Caki2 (cell line): ENCODE results near the gene KIAA0513. TPM values are rescaled to one million over a fixed set of nuclear protein-coding genes. Genes with fewer than 3 reads are reported as not detected.
"Not testable (repeated sequence)": the region's sequence is repeated elsewhere in the genome, so short reads cannot be mapped to it uniquely, and the experiment has no call there.

ENCODE experiments used
- DNase-seq: peaks from one replicate; pipeline ENCODE4 v3.0.0-alpha.2; 2015; ENCODE audit warnings: low read depth
- in situ Hi-C: cut with HindIII; loops from 2 replicates; pipeline ENCODE4 v1.10.0; 2016; ENCODE audit warnings: low sequenced_read_pairs, low pct_unique_long_range_greater_than_20kb, mixed read lengths
- total RNA-seq: library from RNA; depleted of rRNA; stranded (reverse); fragments of >200 nt; shearing (Covaris generic); gene quantifications from 2 replicates; pipeline ENCODE4 v1.2.3, GENCODE V29; 2014; ENCODE audit warnings: low replicate concordance

Gene KIAA0513
- total RNA-seq, 1 experiment from 2014 or later = 1.7 TPM

DNA sequence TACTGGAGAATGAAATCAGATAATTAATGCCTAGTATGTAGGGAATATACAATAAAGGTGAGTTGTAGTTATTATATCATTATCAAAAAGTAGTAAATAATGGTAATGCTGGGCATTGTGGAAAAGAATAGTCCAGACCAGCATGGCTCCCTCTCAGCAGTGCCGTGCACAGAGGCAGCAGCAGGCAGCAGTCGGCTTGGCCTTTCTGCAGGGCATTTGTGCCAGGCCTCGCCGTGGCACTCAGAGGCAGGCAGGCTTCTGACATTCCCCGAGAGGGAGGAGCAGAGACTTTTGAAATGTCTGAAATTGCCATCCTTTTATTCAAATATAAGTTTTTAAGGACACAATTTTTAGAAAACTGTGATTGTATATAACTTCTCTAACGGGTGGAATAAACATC lies 15.0 kb downstream of the KIAA0513 start:
- in situ Hi-C loops = no loop called here
- no peak for DNase-seq

- no peak for DNase-seq
- in situ Hi-C loops = no loop called here
Observed at GRCh38 chr16:85045077-85045476, 17.5 kb downstream of the KIAA0513 start.

- DNase-seq = no peak
- in situ Hi-C loops = no loop called here
Observed at GRCh38 chr16:85045641-85046471, 18.3 kb downstream of the KIAA0513 start.

DNA sequence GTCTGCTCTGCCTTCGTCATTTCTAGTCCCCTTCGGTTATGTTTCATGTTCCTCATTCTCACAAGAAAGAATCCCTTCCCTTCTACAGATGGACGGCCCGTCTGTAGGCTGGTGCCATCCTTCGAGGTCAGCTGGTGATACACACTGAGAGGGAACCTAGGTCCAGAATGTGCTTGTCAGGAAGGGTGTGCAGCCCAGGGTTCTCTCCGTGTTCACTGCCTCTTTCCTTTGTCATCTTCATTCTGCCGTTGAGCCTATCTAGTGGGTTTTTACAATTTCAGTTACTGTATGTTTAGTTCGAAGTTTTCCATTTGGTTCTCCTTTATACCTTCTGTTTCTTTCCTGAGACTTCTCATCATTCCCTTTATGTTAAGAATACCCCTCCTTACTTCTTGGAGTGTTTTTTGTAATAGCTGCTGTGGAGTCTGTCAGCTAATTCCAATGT lies 18.9 kb downstream of the KIAA0513 start:
- in situ Hi-C loops = no loop called here
- no peak for DNase-seq

- no peak for DNase-seq
Observed at GRCh38 chr16:85046931-85047866, 19.6 kb downstream of the KIAA0513 start.

DNA sequence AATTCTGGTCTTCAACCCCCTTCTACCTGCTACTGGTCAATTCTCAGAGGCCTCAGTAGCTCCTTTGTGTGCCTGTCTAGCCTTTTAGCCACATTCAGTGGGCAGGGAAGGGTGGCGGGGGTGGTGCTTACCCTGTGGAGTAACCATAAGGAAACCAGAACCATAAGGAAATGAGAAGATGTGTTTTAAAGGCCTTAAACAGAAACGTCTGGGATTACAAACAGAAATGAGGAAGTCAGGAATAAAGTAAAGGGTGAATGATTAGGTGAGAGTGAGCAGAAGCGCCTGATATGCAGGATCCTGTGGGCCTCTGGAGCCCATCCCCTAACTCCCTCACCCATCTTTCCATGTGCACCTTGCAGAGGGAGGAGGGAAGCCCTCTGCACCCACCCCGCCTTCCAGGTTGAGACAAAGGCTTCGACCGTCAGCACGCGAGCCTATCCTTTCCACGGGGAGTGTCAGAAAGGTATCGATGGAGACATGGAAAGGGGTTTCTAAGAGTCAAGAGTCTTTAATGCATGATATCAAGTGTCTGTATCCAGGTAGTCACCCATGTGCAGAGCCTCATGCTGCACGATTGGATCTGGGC lies 20.4 kb downstream of the KIAA0513 start:
- in situ Hi-C loops = no loop called here
- no peak for DNase-seq

More at GRCh38 chr16:85046931-85047866, 19.6 kb downstream of the KIAA0513 start:
- in situ Hi-C loops = no loop called here

DNA sequence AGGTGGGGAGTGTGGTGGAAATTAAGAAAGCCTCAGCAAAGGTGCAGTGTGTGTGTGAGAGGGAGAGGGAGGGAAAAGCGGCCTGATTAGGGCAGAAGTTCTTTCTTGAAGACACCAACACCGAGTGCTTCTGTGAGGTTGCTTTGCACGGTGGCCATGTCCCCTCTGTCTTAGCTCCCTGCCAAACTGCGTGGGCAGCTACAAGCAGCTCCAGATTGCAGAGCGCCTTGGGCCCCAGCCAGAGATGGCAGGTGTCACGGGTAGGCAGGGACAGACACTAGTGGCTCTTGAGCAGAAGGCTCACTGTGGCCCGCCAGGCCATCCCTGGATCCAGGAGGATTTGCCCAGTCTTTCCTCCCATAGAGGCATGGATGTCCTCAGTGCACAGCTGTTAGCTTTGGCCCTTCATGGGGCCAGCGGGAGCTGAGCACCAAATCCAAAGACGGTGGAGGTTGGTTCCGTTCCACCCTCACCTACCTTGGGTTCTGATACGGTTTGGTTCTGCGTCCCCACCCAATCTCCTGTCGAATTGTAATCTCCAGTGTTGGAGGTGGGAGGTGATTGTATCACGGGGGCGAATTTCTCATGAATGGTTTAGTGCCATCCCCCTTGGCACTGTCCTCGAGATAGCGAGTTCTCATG lies 21.4 kb downstream of the KIAA0513 start:
- no peak for DNase-seq
- in situ Hi-C loops = no loop called here

DNA sequence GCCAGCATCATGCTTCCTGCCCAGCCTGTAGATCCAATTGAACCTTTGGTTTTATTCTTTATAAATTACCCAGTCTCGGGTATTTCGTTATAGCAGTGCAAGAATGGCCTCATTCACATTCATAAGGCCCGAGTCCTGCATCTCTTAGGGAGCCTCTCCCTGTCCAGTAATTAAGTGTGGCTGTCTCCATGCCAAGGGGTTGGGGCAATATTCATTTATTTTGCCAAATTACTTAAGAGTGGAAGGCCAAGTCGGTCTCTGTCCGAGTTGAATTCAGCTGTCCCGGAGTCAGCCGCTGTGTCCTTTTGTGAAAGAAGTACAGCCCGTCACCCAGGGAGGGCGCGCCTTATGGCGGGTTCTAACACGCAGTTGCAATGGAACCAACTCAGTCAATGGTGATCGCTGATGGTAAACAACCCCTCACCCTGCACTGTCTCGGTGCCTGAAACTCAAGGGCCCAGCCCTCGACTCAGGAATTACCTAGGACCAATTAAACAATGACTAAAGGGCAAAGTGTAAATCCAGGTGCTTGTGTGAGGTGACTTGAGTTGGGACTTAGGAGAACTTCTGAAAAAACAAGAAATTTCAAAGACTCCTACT lies 22.2 kb downstream of the KIAA0513 start:
- in situ Hi-C loops = no loop called here
- no peak for DNase-seq

GRCh38 chr16:85051067-85051581 lies 23.5 kb downstream of the KIAA0513 start:
- no peak for DNase-seq
- in situ Hi-C loops = no loop called here

DNA sequence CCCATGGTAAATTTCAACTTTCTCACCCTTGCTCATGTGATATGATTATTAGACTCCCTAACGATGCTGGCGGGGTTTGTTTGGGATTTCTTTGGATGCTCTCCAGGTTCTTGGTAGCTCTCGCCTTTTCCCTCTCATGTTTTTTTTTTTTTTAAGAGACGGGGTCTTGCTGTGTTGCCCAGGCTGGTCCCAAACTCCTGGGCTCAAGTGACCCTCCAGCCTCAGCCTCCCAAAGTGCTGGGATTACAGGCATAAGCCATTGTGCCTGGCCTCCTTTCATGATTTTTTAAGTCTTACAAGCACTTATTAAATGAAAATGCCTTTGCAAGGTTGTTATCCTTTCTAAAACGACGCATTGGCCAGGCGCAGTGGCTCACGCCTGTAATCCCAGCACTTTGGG lies 24.1 kb downstream of the KIAA0513 start:
- no peak for DNase-seq
- in situ Hi-C loops = no loop called here

DNA sequence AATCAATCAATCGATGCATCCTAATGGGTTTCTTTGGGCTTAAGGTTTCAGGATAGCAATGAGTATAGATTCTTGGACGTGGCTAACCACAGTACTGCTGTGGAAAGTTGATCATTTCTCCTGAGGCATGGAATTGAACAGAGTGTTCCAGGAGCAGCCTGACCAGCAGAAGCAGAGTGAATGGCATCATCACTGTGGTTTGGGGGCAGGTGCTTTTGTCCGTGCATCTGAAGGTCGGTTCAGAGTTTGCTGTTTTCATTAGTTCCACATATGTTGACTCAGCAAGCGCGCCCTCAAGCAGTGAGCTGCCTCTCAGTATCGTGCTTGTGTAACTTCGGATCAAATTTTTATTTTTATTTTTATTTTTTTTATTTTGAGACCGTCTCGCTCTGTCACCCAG lies 24.9 kb downstream of the KIAA0513 start:
- in situ Hi-C loops = no loop called here
- DNase-seq = no peak

GRCh38 chr16:85054321-85054720 lies 26.7 kb downstream of the KIAA0513 start:
- in situ Hi-C loops, DNase-seq: not testable (repeated sequence)

DNA sequence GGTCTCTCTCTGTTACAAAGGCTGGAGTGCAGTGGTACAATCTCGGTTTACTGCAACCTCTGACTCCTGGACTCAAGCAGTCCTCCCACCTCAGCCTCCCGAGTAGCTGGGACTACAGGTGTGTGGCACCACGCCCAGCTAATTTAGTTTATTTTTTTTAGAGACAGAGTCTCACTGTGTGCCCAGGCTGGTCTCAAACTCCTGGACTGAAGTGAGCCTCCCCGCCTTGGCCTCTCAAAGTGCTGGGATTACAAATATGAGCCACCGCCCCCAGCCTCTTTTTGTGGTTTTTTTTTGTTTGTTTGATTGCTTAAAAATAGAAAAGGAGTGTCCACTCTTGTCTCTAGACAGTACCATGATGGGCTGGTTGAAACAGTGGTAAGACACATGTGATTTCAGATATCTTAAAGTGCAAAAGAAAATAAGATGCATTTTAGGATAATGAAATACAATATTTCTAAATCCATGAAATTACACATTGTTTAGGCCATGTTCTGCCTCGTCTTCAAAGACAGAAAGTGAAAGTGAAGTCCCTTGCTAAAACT lies 27.4 kb downstream of the KIAA0513 start:
- in situ Hi-C loops = no loop called here

GRCh38 chr16:85055493-85056210 lies 28.1 kb downstream of the KIAA0513 start:
- in situ Hi-C loops = no loop called here
- no peak for DNase-seq

More for the DNA sequence above, 27.4 kb downstream of the KIAA0513 start:
- DNase-seq = no peak

GRCh38 chr16:85056211-85056748 lies 28.7 kb downstream of the KIAA0513 start:
- no peak for DNase-seq
- in situ Hi-C loops = no loop called here

DNA sequence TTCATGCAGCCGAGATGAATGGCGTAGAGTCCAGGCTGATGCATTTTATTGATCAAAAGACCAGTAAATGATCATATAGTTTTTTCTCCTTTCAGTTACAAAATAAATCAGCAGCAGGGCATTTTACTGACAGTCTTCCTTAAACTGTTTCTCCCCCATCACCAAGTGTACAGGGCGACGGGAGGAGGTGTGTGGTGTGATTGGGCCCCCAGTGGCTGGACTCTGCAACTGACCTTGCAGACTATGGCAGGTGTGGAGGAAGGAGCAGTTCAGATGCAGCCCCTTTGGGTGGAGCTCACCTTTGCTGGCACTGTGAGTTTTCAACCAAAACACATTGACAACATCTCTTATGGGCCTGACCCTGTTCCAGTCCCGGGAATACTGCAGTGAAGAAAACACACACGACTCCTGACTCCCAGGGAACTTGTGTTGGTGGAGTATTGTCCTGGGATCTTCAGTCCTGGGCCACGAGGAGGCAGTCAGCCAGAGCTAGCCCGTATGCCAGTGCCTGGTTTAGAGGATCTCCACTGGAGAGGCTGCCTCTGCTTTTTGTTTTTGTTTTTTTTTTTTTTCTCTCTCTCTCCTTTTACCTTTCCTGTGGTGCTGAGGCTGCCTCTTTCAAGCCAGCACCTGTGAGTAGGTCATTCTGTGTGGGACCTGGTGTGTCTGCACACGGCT lies 29.8 kb downstream of the KIAA0513 start:
- in situ Hi-C loops = no loop called here
- no peak for DNase-seq
